K562 (cell line): Measurements from ENCODE around the gene HOXB6. TPM values are rescaled to one million over a fixed set of nuclear protein-coding genes. Genes with fewer than 3 reads are reported as not detected.

Experiments used
- CBX5 ChIP-seq: IDR thresholded peaks from 2 replicates; pipeline ENCODE4 v1.6.1; 2014; ENCODE audit warnings: low read depth, borderline replicate concordance
- HDGF ChIP-seq: fragments of 450-650 bp; IDR thresholded peaks from 2 replicates; pipeline ENCODE4 v1.6.1; 2016
- HNRNPH1 ChIP-seq: fragments of 200-400 bp; formaldehyde crosslinking; optimal IDR thresholded peaks from 2 replicates; pipeline ENCODE3; 2017; ENCODE audit warnings: low read depth, mild to moderate bottlenecking, low read length, moderate library complexity
- MAZ ChIP-seq, 2 experiments: fragments of 450-650 bp in 1 of 2; sonication (generic) in 1 of 2; formaldehyde crosslinking; IDR thresholded peaks in 1 of 2; conservative IDR thresholded peaks in 1 of 2; 2 replicates each; pipeline versions ENCODE4 v1.4.0 to v1.5.0; 2020; ENCODE audit warnings: mild to moderate bottlenecking in 1 of 2, missing genetic modification reagents in 1 of 2
- YY1 ChIP-seq, 3 experiments: IDR thresholded peaks; 2 replicates each; pipeline ENCODE4 v1.6.1; 2011; ENCODE audit warnings: low read length in 2 of 3, mild to moderate bottlenecking in 2 of 3, moderate library complexity in 2 of 3, borderline replicate concordance in 1 of 3, control low read depth in 1 of 3, low read depth in 1 of 3; ENCODE audit not compliant: insufficient read depth in 3 of 3, insufficient replicate concordance in 2 of 3, control insufficient read depth in 1 of 3, insufficient read length in 1 of 3; ENCODE audit errors: extremely low read depth in 1 of 3
- ZNF174 ChIP-seq: fragments of 250-450 bp; sonication (Bioruptor Pico); IDR thresholded peaks from 2 replicates; pipeline ENCODE4 v1.4.0; 2020; ENCODE audit warnings: mild to moderate bottlenecking
- ZNF318 ChIP-seq, 2 experiments: fragments of 450-650 bp; IDR thresholded peaks; 2 replicates each; pipeline ENCODE4 v1.6.1; 2016; ENCODE audit warnings: mild to moderate bottlenecking in 2 of 2, borderline replicate concordance in 1 of 2, low read depth in 1 of 2, moderate library complexity in 1 of 2
- ZNF561 ChIP-seq: fragments of 450-650 bp; formaldehyde crosslinking; conservative IDR thresholded peaks from 2 replicates; pipeline ENCODE4 v1.4.0; 2020; ENCODE audit warnings: mild to moderate bottlenecking, moderate library complexity
- polyA plus RNA-seq, 8 experiments: library from polyadenylated mRNA; depleted of rRNA in 4 of 8; stranded (reverse) in 5 of 8; unstranded in 3 of 8; fragments of >200 nt; fragmentation: Nextera tagmentation in 2 of 8; fragmentation: Illumina TruSeq in 1 of 8; extraction: Ambion mirVana in 2 of 8; extraction: Trizol in 1 of 8; gene quantifications; 2 replicates each; pipeline versions ENCODE4 v1.2.1 to v1.2.3, GENCODE V29; 2011 to 2014; ENCODE audit warnings: inconsistent platforms in 1 of 8, missing spikeins in 1 of 8
- total RNA-seq, 7 experiments: library from RNA; depleted of rRNA in 6 of 7; stranded (reverse); fragments of >200 nt in 6 of 7; fragmentation: Illumina TruSeq in 2 of 7; extraction: Trizol in 2 of 7; gene quantifications; 2 replicates each; pipeline versions ENCODE4 v1.2.1 to v1.2.3, GENCODE V29; 2011 to 2021; ENCODE audit warnings: low replicate concordance in 1 of 7
- TF ChIP-seq, protein P1 (sequence below): fragments of 250-450 bp; sonication (Bioruptor Pico); IDR thresholded peaks from 2 replicates; pipeline ENCODE4 v1.5.0; 2021

HOXB6 gene
- total and polyA plus RNA-seq, 9 of the 15 experiments (the other 6 are each of a cell fraction or from before 2014, with no cell fraction given): 1.2 to 14.8 (median 4.9) TPM

DNA sequence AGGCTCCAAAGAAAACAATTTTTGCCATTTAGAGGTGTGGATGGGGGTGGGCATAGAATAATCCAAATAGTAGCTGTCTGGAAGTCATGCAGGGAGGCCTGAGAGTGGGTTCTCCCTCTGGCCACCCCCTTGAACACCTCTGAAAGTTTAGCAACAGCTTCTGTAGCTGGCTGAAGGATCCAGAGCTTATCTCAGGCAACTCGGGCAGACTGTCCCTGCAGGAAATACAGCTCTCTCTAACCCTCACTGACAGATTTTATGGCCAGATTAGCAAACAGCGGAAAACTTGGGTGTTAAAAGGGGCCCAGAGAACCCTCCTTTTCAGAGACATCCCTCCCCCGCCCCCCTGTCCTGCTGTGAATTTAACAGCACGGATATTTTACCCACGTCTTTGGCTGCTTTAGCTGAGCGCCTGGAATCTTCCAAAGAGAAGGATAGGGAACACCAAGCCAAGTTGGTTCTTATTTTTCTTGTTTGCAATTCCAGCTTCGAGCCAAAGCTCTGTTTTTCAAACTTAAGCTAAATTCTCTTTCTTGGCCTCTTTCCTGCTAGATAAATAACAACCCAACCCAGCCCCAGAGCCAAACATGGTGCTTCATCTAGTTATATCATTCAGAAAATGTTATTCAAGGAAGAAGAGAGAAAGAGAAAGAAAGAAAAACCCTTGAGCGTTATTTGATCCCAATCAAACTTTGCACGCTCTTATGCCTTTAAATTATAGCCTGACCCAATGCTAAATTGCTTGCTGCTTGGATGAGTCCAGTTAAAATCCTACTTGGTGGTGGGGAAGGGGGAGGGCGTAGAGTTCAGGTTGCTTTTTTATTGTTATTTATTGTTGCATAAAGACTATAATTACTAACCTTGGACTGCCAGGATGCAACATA, 57.6 kb downstream of the HOXB6 start (continued):
- TF ChIP-seq ZNF318 (IDR thresholded peaks at IDR 0.05; ENCODE audit: borderline replicate concordance in 1 of 2, low read depth in 1 of 2): no peak
- TF ChIP-seq ZNF174 (CRISPR knock-in tag): no peak
- TF ChIP-seq, protein P1, sequence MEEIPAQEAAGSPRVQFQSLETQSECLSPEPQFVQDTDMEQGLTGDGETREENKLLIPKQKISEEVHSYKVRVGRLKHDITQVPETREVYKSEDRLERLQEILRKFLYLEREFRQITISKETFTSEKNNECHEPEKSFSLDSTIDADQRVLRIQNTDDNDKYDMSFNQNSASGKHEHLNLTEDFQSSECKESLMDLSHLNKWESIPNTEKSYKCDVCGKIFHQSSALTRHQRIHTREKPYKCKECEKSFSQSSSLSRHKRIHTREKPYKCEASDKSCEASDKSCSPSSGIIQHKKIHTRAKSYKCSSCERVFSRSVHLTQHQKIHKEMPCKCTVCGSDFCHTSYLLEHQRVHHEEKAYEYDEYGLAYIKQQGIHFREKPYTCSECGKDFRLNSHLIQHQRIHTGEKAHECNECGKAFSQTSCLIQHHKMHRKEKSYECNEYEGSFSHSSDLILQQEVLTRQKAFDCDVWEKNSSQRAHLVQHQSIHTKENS: no peak
- TF ChIP-seq CBX5: no peak
- TF ChIP-seq ZNF561: no peak
- no peak; the same call in 1 of the 2 replicates for TF ChIP-seq HDGF
- peak; percentile 37 to 88 for TF ChIP-seq MAZ (CRISPR knock-in tag; conservative IDR thresholded peaks at IDR 0.05 in 1 of 2, IDR thresholded peaks at IDR 0.05 in 1 of 2)
- no peak for TF ChIP-seq YY1 (IDR thresholded peaks at IDR 0.05; ENCODE audit: borderline replicate concordance in 1 of 3, control insufficient read depth in 1 of 3, extremely low read depth in 1 of 3, insufficient read depth in 3 of 3, insufficient read length in 1 of 3, insufficient replicate concordance in 2 of 3, low read depth in 1 of 3, low read length in 2 of 3)
- no peak for TF ChIP-seq HNRNPH1
